HEK293 (cell line): ENCODE results near the gene KLHL22.

Source experiments
- CTCF ChIA-PET: fragments of 350-600 bp; formaldehyde crosslinking; extraction: SDS; loops from one replicate; lab custom pipeline; 2021; ENCODE audit warnings: antibody characterized with exemption; lab: Yijun Ruan, JAX
- POLR2A ChIA-PET: fragments of 300-600 bp; formaldehyde crosslinking; extraction: SDS; loops from one replicate; lab custom pipeline; 2020; ENCODE audit warnings: antibody characterized with exemption, inconsistent platforms; lab: Yijun Ruan, JAX
- H3K27ac ChIP-seq: fragments of 200-500 bp; sonication (Bioruptor generic); 2 replicates; pipeline ENCODE4 v1.5.1; 2014; ENCODE audit warnings: low read depth, low read length, control low read depth, inconsistent platforms; ENCODE audit errors: extremely low read depth
- H3K36me3 ChIP-seq, 2 experiments: fragments of 200-500 bp in 1 of 2; sonication (Bioruptor generic) in 1 of 2; 1 replicate in 1 of 2; 2 replicates in 1 of 2; pipeline ENCODE4 v1.5.1; 2014 to 2017; ENCODE audit warnings: inconsistent platforms in 2 of 2, low read length in 2 of 2; ENCODE audit not compliant: control insufficient read depth in 2 of 2, insufficient read depth in 1 of 2
- H3K4me1 ChIP-seq: fragments of 200-500 bp; sonication (Bioruptor generic); 2 replicates; pipeline ENCODE4 v1.5.1; 2014; ENCODE audit warnings: mild to moderate bottlenecking, low read length, inconsistent platforms; ENCODE audit not compliant: control insufficient read depth, insufficient read depth
- H3K4me3 ChIP-seq: 2 replicates; pipeline ENCODE4 v1.5.1; 2011; ENCODE audit warnings: low read depth, mild to moderate bottlenecking, control low read depth, low read length, moderate library complexity
- H3K9me3 ChIP-seq: fragments of 200-500 bp; sonication (Bioruptor generic); 2 replicates; pipeline ENCODE4 v1.5.1; 2014; ENCODE audit warnings: low read depth, low read length, inconsistent platforms; ENCODE audit not compliant: control insufficient read depth, insufficient read depth
- GLIS2 ChIP-seq: fragments of 450-650 bp; formaldehyde crosslinking; IDR thresholded peaks from 2 replicates; pipeline ENCODE4 v1.5.1; 2016; ENCODE audit warnings: missing biosample characterization, missing genetic modification characterization
- IKZF3 ChIP-seq: fragments of 450-650 bp; IDR thresholded peaks from 2 replicates; pipeline ENCODE4 v1.5.0; 2018; ENCODE audit warnings: missing biosample characterization, mild to moderate bottlenecking, missing genetic modification characterization, moderate library complexity
- INSM2 ChIP-seq: fragments of 450-650 bp; formaldehyde crosslinking; IDR thresholded peaks from 2 replicates; pipeline ENCODE4 v1.5.1; 2016; ENCODE audit warnings: missing biosample characterization, missing genetic modification characterization
- KLF1 ChIP-seq: fragments of 450-650 bp; formaldehyde crosslinking; IDR thresholded peaks from 2 replicates; pipeline ENCODE4 v1.5.1; 2016; ENCODE audit warnings: missing biosample characterization, missing genetic modification characterization
- KLF7 ChIP-seq: fragments of 450-650 bp; formaldehyde crosslinking; IDR thresholded peaks from 2 replicates; pipeline ENCODE4 v1.5.1; 2016; ENCODE audit warnings: missing biosample characterization, missing genetic modification characterization, borderline replicate concordance
- PATZ1 ChIP-seq: fragments of 450-650 bp; formaldehyde crosslinking; IDR thresholded peaks from 2 replicates; pipeline ENCODE4 v1.5.1; 2016; ENCODE audit warnings: missing biosample characterization, missing genetic modification characterization
- RBAK ChIP-seq: fragments of 450-650 bp; formaldehyde crosslinking; IDR thresholded peaks from 2 replicates; pipeline ENCODE4 v1.5.1; 2016; ENCODE audit warnings: missing biosample characterization, missing genetic modification characterization
- YY1 ChIP-seq: fragments of 450-650 bp; formaldehyde crosslinking; IDR thresholded peaks from 2 replicates; pipeline ENCODE4 v1.5.1; 2018; ENCODE audit warnings: missing biosample characterization, missing genetic modification characterization
- ZFP69B ChIP-seq: fragments of 450-650 bp; formaldehyde crosslinking; IDR thresholded peaks from 2 replicates; pipeline ENCODE4 v1.5.1; 2016; ENCODE audit warnings: missing biosample characterization, missing genetic modification characterization
- ZNF140 ChIP-seq: fragments of 450-650 bp; formaldehyde crosslinking; IDR thresholded peaks from 2 replicates; pipeline ENCODE4 v1.5.1; 2016; ENCODE audit warnings: missing biosample characterization, missing genetic modification characterization
- ZNF155 ChIP-seq: fragments of 450-650 bp; formaldehyde crosslinking; IDR thresholded peaks from 2 replicates; pipeline ENCODE4 v1.5.1; 2016; ENCODE audit warnings: missing biosample characterization, missing genetic modification characterization
- ZNF214 ChIP-seq: fragments of 450-650 bp; formaldehyde crosslinking; IDR thresholded peaks from 2 replicates; pipeline ENCODE4 v1.5.1; 2017; ENCODE audit warnings: missing biosample characterization, mild to moderate bottlenecking, missing genetic modification characterization, borderline replicate concordance
- ZNF394 ChIP-seq: fragments of 450-650 bp; formaldehyde crosslinking; IDR thresholded peaks from 2 replicates; pipeline ENCODE4 v1.5.1; 2016; ENCODE audit warnings: missing biosample characterization, missing genetic modification characterization, mild to moderate bottlenecking, moderate library complexity, borderline replicate concordance
- ZNF549 ChIP-seq: fragments of 450-650 bp; IDR thresholded peaks from 2 replicates; pipeline ENCODE4 v1.5.1; 2018; ENCODE audit warnings: missing biosample characterization, missing genetic modification characterization, mild to moderate bottlenecking, inconsistent platforms, moderate library complexity
- ZNF585B ChIP-seq: fragments of 450-650 bp; formaldehyde crosslinking; IDR thresholded peaks from 2 replicates; pipeline ENCODE4 v1.5.1; 2016; ENCODE audit warnings: missing biosample characterization, missing genetic modification characterization
- ZNF610 ChIP-seq: fragments of 450-650 bp; formaldehyde crosslinking; IDR thresholded peaks from 2 replicates; pipeline ENCODE4 v1.5.1; 2016; ENCODE audit warnings: missing biosample characterization, missing genetic modification characterization, borderline replicate concordance
- ZNF626 ChIP-seq: fragments of 450-650 bp; sonication (Bioruptor Pico); formaldehyde crosslinking; IDR thresholded peaks from 2 replicates; pipeline ENCODE4 v1.5.1; 2018; ENCODE audit warnings: missing biosample characterization, missing genetic modification characterization, inconsistent platforms
- ZNF701 ChIP-seq: fragments of 450-650 bp; formaldehyde crosslinking; IDR thresholded peaks from 2 replicates; pipeline ENCODE4 v1.5.1; 2016; ENCODE audit warnings: missing biosample characterization, missing genetic modification characterization
- ZNF747 ChIP-seq: fragments of 450-650 bp; formaldehyde crosslinking; IDR thresholded peaks from 2 replicates; pipeline ENCODE4 v1.5.1; 2016; ENCODE audit warnings: missing biosample characterization, missing genetic modification characterization
- ZNF76 ChIP-seq: fragments of 450-650 bp; formaldehyde crosslinking; IDR thresholded peaks from 2 replicates; pipeline ENCODE4; 2016; ENCODE audit warnings: low read depth, missing biosample characterization, missing genetic modification characterization, borderline replicate concordance
- ZNF777 ChIP-seq: fragments of 450-650 bp; formaldehyde crosslinking; IDR thresholded peaks from 2 replicates; pipeline ENCODE4 v1.5.1; 2017; ENCODE audit warnings: missing biosample characterization, missing genetic modification characterization, borderline replicate concordance
- ZNF785 ChIP-seq: fragments of 450-650 bp; formaldehyde crosslinking; IDR thresholded peaks from 2 replicates; pipeline ENCODE4 v1.5.1; 2016; ENCODE audit warnings: missing biosample characterization, missing genetic modification characterization
- ZSCAN16 ChIP-seq: fragments of 450-650 bp; formaldehyde crosslinking; IDR thresholded peaks from 2 replicates; pipeline ENCODE4 v1.5.1; 2016; ENCODE audit warnings: missing biosample characterization, missing genetic modification characterization
- ZSCAN30 ChIP-seq: fragments of 450-650 bp; IDR thresholded peaks from 2 replicates; pipeline ENCODE4 v1.5.1; 2018; ENCODE audit warnings: missing biosample characterization, mild to moderate bottlenecking, missing genetic modification characterization, moderate library complexity
- TF ChIP-seq, protein P1 (sequence below): IDR thresholded peaks from 2 replicates; pipeline ENCODE4 v1.6.1; 2011; ENCODE audit warnings: mild to moderate bottlenecking, low read depth, low read length, borderline replicate concordance
- TF ChIP-seq, protein P2 (sequence below): fragments of 450-650 bp; formaldehyde crosslinking; IDR thresholded peaks from 2 replicates; pipeline ENCODE4 v1.5.1; 2017; ENCODE audit warnings: missing biosample characterization, missing genetic modification characterization

KLHL22 gene

DNA sequence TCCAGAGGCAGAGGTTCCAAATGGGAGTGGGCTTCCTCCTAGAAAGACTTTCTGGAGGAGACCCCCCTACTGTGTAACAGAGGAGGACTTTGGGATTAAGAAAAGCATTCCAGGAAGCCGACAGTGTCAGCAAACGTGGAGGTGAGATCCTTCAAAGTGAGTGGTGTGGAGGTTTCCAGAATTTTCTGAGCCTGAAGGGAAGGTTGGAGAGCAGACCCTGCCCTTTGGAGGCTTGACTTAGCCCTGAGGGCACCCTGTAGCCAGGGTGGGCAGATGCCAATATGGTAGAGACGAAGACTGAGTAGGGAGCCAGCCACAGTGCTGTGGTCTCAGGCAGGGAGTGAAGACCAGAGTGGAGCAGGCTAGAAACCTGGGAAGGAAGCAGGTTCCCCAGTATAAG lies 1.8 kb upstream of the KLHL22 start:
- H3K27ac ChIP-seq, result no peak overlapping the region
- H3K4me1 ChIP-seq, result no peaks in the 10 kb centered on the region
- CTCF ChIA-PET, result interaction anchor here (1.1 to 1.3 kb wide), 3 partner anchors 12 to 340 kb away, joined by 3 to 5 read pairs (median 5); no protein-coding TSS in a partner anchor
- TF ChIP-seq KLF7 (tag by site-specific recombination) (no peak), ZNF747 (no peak), GLIS2 (tag by site-specific recombination) (no peak), ZNF785 (no peak), RBAK (tag by site-specific recombination) (no peak)
- H3K9me3 ChIP-seq, result no peaks in the 10 kb centered on the region
- H3K4me3 ChIP-seq, result no peak overlapping the region
- POLR2A ChIA-PET, result no interaction called here
- peaks cover 0 to 20% of the 10 kb centered on the region in 2 experiments; a peak in 2 of 3 replicates for H3K36me3 ChIP-seq

DNA sequence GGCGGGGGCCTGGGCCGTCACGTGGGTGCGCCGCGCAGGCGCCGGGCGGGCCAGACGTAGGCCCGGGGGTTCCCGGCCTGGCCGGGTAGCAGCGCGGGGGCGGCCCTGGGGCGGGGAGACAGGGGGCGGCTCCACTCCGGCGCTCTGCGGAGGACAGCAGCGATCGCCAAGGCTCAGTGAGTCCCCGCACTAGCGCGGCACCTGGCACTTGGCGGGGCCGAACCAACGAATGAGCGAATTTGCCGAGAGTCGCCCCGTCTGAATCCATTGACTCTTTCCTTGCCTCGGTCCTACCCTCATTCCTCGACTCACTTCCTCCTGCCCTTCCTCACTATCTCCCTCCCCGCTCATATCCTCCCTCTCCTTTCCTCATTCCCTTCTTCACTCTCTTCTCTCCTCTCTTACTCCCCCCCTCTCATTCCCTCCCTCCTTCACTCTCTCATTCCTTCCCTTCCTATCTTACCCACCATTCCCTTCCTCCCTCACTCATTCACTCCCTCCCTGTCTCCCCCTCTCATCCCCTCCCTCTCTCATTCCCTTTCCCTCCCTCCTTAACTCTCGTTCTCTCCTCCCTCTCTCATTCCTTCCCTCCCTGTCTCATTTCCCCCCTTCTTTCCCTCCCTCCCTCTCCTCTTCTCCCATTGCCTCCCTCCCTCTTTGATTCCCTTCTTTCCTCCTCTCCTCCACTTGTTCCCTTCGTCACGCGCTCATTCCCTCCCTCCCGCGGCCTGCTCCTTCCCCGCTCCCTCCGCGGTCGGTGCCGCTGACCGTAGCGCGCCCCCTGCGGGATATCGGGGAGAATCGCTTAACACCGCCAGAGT lies 476 bp upstream of the KLHL22 start:
- ChIA-PET POLR2A (interaction anchor here (0.6 to 1.4 kb wide), 5 partner anchors 8 to 78 kb away, joined by 3 to 6 read pairs (median 5); no protein-coding TSS in a partner anchor), CTCF (interaction anchor here (0.6 to 2.0 kb wide), 7 partner anchors 7 to 339 kb away, joined by 3 to 5 read pairs (median 5); no protein-coding TSS in a partner anchor)
- Histone ChIP-seq H3K4me3 (peak overlapping the region; percentile 68), H3K4me1 (no peaks in the 10 kb centered on the region), H3K36me3 (peaks cover 0 to 23% of the 10 kb centered on the region in 2 experiments; a peak in 2 of 3 replicates), H3K27ac (peak overlapping the region; percentile 83), H3K9me3 (no peaks in the 10 kb centered on the region)
- TF ChIP-seq KLF1 (tag by site-specific recombination), result peak; percentile 8
- TF ChIP-seq ZFP69B (tag by site-specific recombination), result peak; percentile 94
- TF ChIP-seq ZNF76 (tag by site-specific recombination), result peak; percentile 93
- TF ChIP-seq YY1 (tag by site-specific recombination), result peak; percentile 13; the same call in 1 of the 2 replicates
- 0 out of 2 replicates have a peak, but pooled peaks have one; percentile 16 for TF ChIP-seq ZSCAN30 (tag by site-specific recombination)
- no peak for TF ChIP-seq ZNF140
- TF ChIP-seq, protein P1, sequence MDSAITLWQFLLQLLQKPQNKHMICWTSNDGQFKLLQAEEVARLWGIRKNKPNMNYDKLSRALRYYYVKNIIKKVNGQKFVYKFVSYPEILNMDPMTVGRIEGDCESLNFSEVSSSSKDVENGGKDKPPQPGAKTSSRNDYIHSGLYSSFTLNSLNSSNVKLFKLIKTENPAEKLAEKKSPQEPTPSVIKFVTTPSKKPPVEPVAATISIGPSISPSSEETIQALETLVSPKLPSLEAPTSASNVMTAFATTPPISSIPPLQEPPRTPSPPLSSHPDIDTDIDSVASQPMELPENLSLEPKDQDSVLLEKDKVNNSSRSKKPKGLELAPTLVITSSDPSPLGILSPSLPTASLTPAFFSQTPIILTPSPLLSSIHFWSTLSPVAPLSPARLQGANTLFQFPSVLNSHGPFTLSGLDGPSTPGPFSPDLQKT, result no peak
- peak; percentile 97 for TF ChIP-seq ZNF701 (tag by site-specific recombination)
- peak; percentile 95 for TF ChIP-seq INSM2 (tag by site-specific recombination)
- TF ChIP-seq, protein P2, sequence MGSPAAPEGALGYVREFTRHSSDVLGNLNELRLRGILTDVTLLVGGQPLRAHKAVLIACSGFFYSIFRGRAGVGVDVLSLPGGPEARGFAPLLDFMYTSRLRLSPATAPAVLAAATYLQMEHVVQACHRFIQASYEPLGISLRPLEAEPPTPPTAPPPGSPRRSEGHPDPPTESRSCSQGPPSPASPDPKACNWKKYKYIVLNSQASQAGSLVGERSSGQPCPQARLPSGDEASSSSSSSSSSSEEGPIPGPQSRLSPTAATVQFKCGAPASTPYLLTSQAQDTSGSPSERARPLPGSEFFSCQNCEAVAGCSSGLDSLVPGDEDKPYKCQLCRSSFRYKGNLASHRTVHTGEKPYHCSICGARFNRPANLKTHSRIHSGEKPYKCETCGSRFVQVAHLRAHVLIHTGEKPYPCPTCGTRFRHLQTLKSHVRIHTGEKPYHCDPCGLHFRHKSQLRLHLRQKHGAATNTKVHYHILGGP (tag by site-specific recombination), result peak; percentile 85
- TF ChIP-seq ZNF585B (tag by site-specific recombination), result no peak
- no peak for TF ChIP-seq ZNF214 (tag by site-specific recombination)
- peak; percentile 86 for TF ChIP-seq ZSCAN16 (tag by site-specific recombination)
- peak; percentile 99 for TF ChIP-seq IKZF3 (tag by site-specific recombination)
- no peak for TF ChIP-seq ZNF747
- TF ChIP-seq ZNF549 (tag by site-specific recombination), result no peak
- TF ChIP-seq ZNF394 (tag by site-specific recombination), result peak; percentile 68; the same call in 1 of the 2 replicates
- TF ChIP-seq ZNF626, result no peak
- TF ChIP-seq ZNF610, result peak; percentile 83
- 0 out of 2 replicates have a peak, but pooled peaks have one; percentile 66 for TF ChIP-seq ZNF155 (tag by site-specific recombination)
- peak; percentile 93 for TF ChIP-seq ZNF777 (tag by site-specific recombination)
- TF ChIP-seq PATZ1, result peak; percentile 99
